Ramos (cell line): Measurements from ENCODE around the gene REPS1.
"Not testable (repeated sequence)": the region's sequence is repeated elsewhere in the genome, so short reads cannot be mapped to it uniquely, and the experiment has no call there.

Source experiments
- in situ Hi-C: fragments of 300-500 bp; cut with MboI; formaldehyde crosslinking; loops from one replicate; pipeline ENCODE4 v1.14.3; 2022; ENCODE audit warnings: low sequenced_read_pairs; ENCODE audit not compliant: unreplicated experiment

Gene REPS1

GRCh38 chr6:138943089-138943625 is 44.9 kb downstream of the REPS1 start:
- in situ Hi-C loops: no loop called here

- in situ Hi-C loops: not testable (repeated sequence)
Observed at GRCh38 chr6:138936873-138937272, 51.2 kb downstream of the REPS1 start.

- in situ Hi-C loops: no loop called here
Observed at GRCh38 chr6:138931660-138932059, 56.4 kb downstream of the REPS1 start.

DNA sequence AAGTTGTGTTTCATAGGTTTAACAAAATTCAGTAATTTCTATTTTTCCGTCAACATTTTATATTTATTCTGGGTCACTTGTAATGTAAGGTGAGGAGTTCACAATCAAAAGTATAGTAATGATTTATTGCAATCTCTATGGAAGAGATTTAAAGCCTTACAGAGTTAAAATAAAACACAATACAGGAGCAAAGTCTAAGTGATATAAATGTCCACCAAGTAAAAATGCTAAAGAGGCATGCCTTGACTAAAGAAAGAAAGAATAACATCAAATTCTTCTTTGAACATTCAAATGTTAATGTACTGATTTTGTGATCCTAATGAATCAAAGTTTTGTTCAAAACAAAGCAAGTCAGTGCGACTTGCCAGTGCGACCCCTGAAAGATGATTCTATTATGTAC is 61.5 kb downstream of the REPS1 start:
- in situ Hi-C loops: no loop called here

DNA sequence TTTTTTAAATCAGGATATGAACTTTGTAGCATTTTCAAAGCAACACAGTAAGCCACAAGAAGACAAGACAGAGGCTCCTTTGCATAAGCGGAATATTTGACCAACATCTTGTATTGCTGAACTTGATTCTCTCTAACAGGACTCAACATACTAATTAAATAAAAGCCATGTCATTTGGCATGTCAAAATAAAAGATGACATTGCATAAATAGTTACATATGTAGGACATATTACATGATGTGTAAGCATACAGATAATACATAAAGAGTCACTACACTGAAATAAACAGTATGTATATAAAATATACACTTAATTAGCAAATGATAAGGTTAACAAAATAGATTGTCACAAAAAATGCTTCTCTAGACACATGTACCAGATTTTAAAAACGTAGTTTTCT is 62.2 kb downstream of the REPS1 start:
- in situ Hi-C loops: no loop called here

DNA sequence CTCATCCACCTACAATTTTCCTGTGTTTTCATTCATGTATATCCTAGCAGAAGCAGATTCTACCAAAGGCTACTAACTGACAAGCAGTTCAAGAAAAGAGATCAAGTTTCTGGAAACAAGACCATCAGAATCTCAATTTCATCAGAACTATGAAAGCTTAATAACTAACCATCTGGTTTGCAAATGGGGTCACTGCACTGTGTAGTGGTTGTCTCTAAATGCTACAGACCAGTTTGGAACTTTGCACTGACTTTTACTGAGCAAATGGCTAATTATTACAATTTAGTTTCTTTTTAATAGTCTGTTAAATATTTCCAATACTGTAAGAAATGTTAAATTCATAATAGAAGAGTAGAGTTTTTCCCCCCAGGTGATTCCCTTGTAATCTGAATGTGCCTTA is 64.5 kb downstream of the REPS1 start:
- in situ Hi-C loops: no loop called here

GRCh38 chr6:138920906-138921305 is 67.1 kb downstream of the REPS1 start:
- in situ Hi-C loops: no loop called here

GRCh38 chr6:138914701-138915100 is 73.4 kb downstream of the REPS1 start:
- in situ Hi-C loops: no loop called here

GRCh38 chr6:138912308-138912707 is 75.7 kb downstream of the REPS1 start:
- in situ Hi-C loops: no loop called here

DNA sequence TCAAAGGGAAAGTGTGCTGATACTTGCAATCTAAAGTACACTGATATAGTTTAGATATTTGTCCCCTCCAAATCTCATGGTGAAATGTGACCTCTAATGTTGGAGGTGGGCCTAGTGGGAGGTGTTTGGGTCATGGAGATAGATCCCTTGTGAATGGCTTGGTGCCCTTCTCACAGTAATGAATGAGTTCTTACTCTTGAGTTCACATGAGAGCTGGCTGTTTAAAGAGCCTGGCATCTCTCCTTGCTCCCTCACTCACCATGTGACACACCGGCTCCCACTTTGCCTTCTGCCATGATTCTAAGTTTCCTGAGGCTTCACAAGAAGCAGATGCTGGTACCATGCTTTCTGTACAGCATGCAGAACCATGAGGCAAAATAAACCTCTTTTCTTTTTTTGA is 78.1 kb downstream of the REPS1 start:
- in situ Hi-C loops: no loop called here

DNA sequence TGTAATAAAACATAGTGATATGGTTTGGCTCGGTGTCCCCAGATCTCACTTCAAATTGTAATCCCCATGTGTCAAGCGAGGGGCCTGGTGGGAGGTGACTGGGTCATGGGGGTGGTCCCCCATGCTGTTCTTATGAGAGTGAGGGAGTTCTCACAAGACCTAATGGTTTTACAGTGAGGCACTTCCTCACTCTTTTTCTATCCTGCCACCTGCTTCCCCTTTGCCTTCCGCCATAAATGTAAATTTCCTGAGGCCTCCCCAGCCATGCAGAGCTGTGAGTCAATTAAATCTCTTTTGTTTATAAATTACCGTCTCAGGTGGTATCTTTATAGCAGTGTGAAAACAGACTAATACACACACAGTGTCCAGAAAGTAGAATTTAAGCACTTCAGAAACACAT is 78.5 kb downstream of the REPS1 start:
- in situ Hi-C loops: no loop called here

GRCh38 chr6:138907167-138907566 is 80.9 kb downstream of the REPS1 start:
- in situ Hi-C loops: no loop called here

DNA sequence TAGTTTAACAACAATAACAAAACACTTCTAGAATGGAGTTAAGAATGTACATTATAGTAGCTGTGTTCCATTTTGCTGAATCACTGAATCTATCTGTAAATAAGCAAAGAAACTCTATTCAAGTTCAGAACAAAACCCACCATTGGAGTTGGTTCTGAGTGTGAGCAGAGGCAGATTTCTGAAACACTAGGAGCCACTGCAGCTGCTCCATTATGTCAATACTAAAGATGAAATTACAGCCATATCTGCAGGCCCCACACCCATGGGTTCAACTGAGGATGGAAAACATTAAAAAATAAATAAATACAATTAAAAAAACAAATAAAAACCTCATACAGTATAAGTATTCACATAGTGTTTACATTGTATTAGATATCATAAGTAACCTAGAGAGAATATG is 91.0 kb downstream of the REPS1 start:
- in situ Hi-C loops: no loop called here

GRCh38 chr6:138896104-138896756 is 91.8 kb downstream of the REPS1 start:
- in situ Hi-C loops: no loop called here

- in situ Hi-C loops: no loop called here
Observed at GRCh38 chr6:138891255-138891986, 96.6 kb downstream of the REPS1 start.

DNA sequence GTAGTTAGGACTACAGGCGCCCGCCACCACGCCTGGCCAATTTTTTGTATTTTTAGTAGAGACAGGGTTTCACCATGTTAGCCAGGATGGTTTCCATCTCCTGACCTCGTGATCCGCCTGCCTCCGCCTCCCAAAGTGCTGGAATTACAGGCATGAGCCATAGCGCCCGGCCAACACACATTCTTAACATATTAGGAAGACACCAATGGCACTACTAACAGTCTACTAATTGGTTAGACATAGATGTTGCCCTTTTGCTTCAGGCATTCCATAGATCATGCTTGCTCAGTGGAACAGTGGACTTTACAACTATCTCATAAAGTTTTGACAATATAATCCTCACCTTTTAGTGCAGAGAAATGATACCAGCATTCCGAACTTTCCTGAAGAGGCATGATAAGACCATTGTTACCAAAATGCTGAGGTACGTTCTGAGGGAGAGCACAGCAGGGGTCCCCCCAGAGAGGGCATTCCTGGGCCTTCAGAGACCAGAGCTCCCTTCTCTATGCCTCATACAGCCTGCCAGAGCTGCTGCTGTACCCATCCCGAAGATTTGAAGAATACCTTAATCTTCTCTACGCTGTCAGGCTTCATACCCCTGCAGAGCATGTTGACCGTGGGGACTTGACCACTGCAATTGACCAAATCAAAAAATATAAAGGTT is 102.8 kb downstream of the REPS1 start:
- in situ Hi-C loops: no loop called here

DNA sequence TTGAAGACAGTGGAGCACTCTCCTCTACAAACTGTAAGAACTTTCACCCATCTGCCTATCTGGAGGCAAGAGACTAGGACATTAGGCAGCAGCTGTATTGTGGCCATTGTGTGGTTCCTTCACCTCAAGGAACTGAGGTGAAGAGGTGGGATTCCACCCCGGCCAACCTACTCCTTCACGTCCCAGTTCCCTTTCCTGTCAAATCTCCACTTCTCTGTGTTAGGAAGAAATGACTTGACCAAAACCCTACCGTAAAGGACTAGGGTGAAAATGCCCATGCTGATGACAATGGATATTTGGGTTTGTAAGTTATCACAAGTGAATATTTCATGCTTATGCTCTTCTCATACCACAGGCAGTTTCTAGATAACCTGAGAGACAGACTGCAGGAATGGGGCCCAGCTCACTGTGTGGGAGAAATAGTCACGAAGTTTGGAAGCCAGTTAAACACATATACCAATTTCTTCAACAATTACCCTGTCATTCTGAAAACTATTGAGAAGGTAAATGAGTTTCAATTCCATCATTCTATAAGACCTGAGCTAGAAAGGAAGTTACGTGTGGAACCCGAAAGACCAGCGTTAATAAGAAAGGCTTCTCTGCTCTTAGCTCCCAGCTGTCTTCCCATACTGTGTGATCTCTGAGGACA is 105.6 kb downstream of the REPS1 start:
- in situ Hi-C loops: no loop called here

DNA sequence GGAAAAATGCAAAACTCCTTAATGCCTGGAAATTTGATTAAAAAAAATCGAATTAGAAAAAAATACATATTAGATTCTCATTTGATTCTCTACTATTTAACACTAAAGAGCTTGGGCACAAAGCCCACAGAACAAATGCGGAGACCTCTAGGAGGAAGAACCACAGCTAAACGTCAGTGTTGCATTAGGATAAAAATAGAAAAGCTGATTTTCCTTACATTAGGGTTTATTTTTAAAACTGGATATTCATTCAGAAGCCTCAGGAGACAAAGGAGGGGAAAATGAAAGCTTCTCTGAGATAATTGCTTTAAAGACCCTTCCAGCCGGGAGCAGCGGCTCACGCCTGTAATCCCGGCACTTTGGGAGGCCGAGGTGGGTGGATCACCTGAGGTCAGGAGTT is 114.9 kb downstream of the REPS1 start:
- in situ Hi-C loops: no loop called here

DNA sequence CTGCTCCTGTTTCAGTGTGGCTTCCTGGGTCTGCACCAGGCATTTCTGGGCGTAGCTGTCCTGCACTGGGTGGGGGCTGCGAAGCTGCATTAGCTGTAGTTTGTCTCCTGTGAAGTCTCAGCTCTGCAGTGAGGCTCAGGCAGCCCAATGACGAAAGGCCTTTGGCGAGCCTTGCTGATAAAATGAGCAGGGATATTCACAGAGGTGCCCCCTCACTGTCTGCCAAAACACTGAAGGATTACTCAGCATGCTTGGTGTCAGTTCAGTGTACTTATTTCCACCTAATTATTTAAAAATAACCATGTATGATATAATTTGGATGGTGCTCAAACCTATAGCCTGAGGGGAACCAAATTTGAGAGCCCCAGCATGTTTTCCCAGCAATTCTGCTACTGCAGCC is 118.7 kb downstream of the REPS1 start:
- in situ Hi-C loops: no loop called here

- in situ Hi-C loops: no loop called here
Observed at GRCh38 chr6:138868181-138868580, 119.9 kb downstream of the REPS1 start.
